GM12878 (cell line): ENCODE results near the gene MAST3. TPM values are rescaled to one million over a fixed set of nuclear protein-coding genes. Genes with fewer than 3 reads are reported as not detected.

Experiments used
- ATAC-seq: fragments of 200-7000 bp; cut with Tn5 transposase; 3 replicates; pipeline ENCODE4 v1.9.1; 2020; ENCODE audit warnings: mild to moderate bottlenecking, moderate library complexity
- BruUV-seq: library from RNA; stranded (reverse); fragments of 400-500 nt; replicated peaks from 2 replicates; lab custom pipeline; 2021; lab: Mats Ljungman, UMichigan
- CTCF ChIA-PET: fragments of 300-600 bp; sonication (Branson Sonifier 250); formaldehyde crosslinking; extraction: SDS; loops from one replicate; lab custom pipeline; 2021; ENCODE audit warnings: inconsistent platforms; lab: Yijun Ruan, JAX
- POLR2A ChIA-PET: fragments of 350-600 bp; formaldehyde crosslinking; extraction: SDS; loops from one replicate; lab custom pipeline; 2021; ENCODE audit warnings: inconsistent platforms; lab: Charles Lee
- RAD21 ChIA-PET: fragments of 300-600 bp; sonication (Branson Sonifier 250); formaldehyde crosslinking; loops from one replicate; lab custom pipeline; 2023; ENCODE audit warnings: antibody characterized with exemption; ENCODE audit not compliant: unreplicated experiment; lab: Charles Lee
- SMC1A ChIA-PET: fragments of 300-600 bp; sonication (Branson Sonifier 250); formaldehyde crosslinking; loops from one replicate; lab custom pipeline; 2023; ENCODE audit not compliant: unreplicated experiment, uncharacterized antibody; lab: Charles Lee
- DNase-seq: peaks from one replicate; pipeline ENCODE4 v3.0.0-alpha.2; 2011; ENCODE audit warnings: low read depth, low spot score
- FAIRE-seq: peaks from 3 replicates; lab custom pipeline; 2011; peaks lifted over from hg19 to GRCh38; lab: Jason Lieb, UNC
- H2AFZ ChIP-seq: 2 replicates; pipeline ENCODE4 v1.6.0; 2011; ENCODE audit warnings: low read depth, low read length, control low read depth; ENCODE audit not compliant: control insufficient read depth
- H3K27ac ChIP-seq: 2 replicates; pipeline ENCODE4 v1.5.1; 2011; ENCODE audit warnings: control low read depth; ENCODE audit not compliant: control insufficient read depth, insufficient read depth
- H3K27me3 ChIP-seq, 2 experiments: replicated peaks in 1 of 2; 2 replicates each; pipeline versions ENCODE4 v1.6.0 to v1.6.1; 2011; ENCODE audit warnings: low read length in 1 of 2; ENCODE audit not compliant: control insufficient read depth in 2 of 2, insufficient read depth in 2 of 2
- H3K36me3 ChIP-seq, 2 experiments: 2 replicates each; pipeline ENCODE4 v1.5.1; 2011; ENCODE audit warnings: low read length in 1 of 2; ENCODE audit not compliant: control insufficient read depth in 2 of 2, insufficient read depth in 2 of 2
- H3K4me1 ChIP-seq: 2 replicates; pipeline ENCODE4 v1.6.1; 2011; ENCODE audit warnings: mild to moderate bottlenecking, low read length, moderate library complexity, mixed read lengths; ENCODE audit not compliant: control insufficient read depth, insufficient read depth
- H3K4me2 ChIP-seq: 2 replicates; pipeline ENCODE4 v1.6.0; 2011; ENCODE audit warnings: control low read depth; ENCODE audit not compliant: control insufficient read depth, insufficient read depth
- H3K4me3 ChIP-seq: fragments of 200-600 bp; sonication (generic); 2 replicates; pipeline ENCODE4 v1.5.1; 2016
- H3K79me2 ChIP-seq: 2 replicates; pipeline ENCODE4 v1.6.0; 2011; ENCODE audit warnings: low read length; ENCODE audit not compliant: control insufficient read depth, insufficient read depth
- H3K9ac ChIP-seq: 2 replicates; pipeline ENCODE4 v1.8.0; 2011; ENCODE audit warnings: low read length, control low read depth, mixed read lengths; ENCODE audit not compliant: control insufficient read depth, insufficient read depth
- H3K9me3 ChIP-seq: replicated peaks from 3 replicates; pipeline ENCODE4 v1.5.1; 2011; ENCODE audit warnings: mild to moderate bottlenecking, low read length; ENCODE audit not compliant: control insufficient read depth, insufficient read depth
- H4K20me1 ChIP-seq: 2 replicates; pipeline ENCODE4 v1.6.0; 2011; ENCODE audit not compliant: control insufficient read depth, insufficient read depth
- BRCA1 ChIP-seq: IDR thresholded peaks from 2 replicates; pipeline ENCODE4 v1.6.1; 2011; ENCODE audit warnings: low read depth, low read length, improper control_type of control experiment
- HCFC1 ChIP-seq: fragments of 150-350 bp; IDR thresholded peaks from 2 replicates; pipeline ENCODE4 v1.6.1; 2014; ENCODE audit warnings: low read length
- NFXL1 ChIP-seq: fragments of 450-650 bp; IDR thresholded peaks from 2 replicates; pipeline ENCODE4 v1.6.1; 2017; ENCODE audit warnings: antibody characterized with exemption, mild to moderate bottlenecking, borderline replicate concordance
- NR2F1 ChIP-seq: fragments of 450-650 bp; conservative IDR thresholded peaks from 2 replicates; pipeline ENCODE4 v1.6.1; 2017; ENCODE audit warnings: mild to moderate bottlenecking
- NRF1 ChIP-seq: conservative IDR thresholded peaks from 2 replicates; pipeline ENCODE4 v1.6.1; 2011; ENCODE audit warnings: mild to moderate bottlenecking, low read depth, low read length, improper control_type of control experiment
- POLR2A ChIP-seq: IDR thresholded peaks from 2 replicates; pipeline ENCODE4 v1.6.1; 2011; ENCODE audit warnings: low read depth, mild to moderate bottlenecking, low read length
- RAD51 ChIP-seq: fragments of 450-650 bp; IDR thresholded peaks from 2 replicates; pipeline ENCODE4 v1.6.1; 2016; ENCODE audit warnings: moderate library complexity, mild to moderate bottlenecking, inconsistent platforms
- TCF3 ChIP-seq: IDR thresholded peaks from 2 replicates; pipeline ENCODE4 v1.6.1; 2012; ENCODE audit warnings: low read depth, mild to moderate bottlenecking, low read length, borderline replicate concordance; ENCODE audit not compliant: insufficient read depth
- WGBS: methylation state at CpG from one replicate; pipeline ENCODE4 v1.1.6; 2016; ENCODE audit warnings: low lambda C conversion rate; ENCODE audit not compliant: insufficient replicate concordance, insufficient coverage; ENCODE audit errors: missing lambda C conversion rate; 5-methylcytosine and 5-hydroxymethylcytosine counted together
- in situ Hi-C: fragments of 300-500 bp; cut with MboI; formaldehyde crosslinking; loops from 9 replicates; pipeline ENCODE4 v1.14.3; 2018; ENCODE audit warnings: mixed read lengths
- intact Hi-C: fragments of 100-400 bp; cut with micrococcal nuclease; formaldehyde crosslinking; loops from one replicate; pipeline ENCODE4 v1.14.2; 2022; ENCODE audit not compliant: unreplicated experiment
- polyA plus RNA-seq, 11 experiments: library from polyadenylated mRNA; depleted of rRNA in 4 of 11; unstranded in 6 of 11; stranded (reverse) in 5 of 11; fragments of >200 nt; fragmentation: Nextera tagmentation in 4 of 11; fragmentation: Illumina TruSeq in 1 of 11; extraction: Ambion mirVana in 4 of 11; extraction: Trizol in 1 of 11; gene quantifications; 1 replicate in 1 of 11; 2 replicates in 10 of 11; pipeline versions ENCODE4 v1.2.1 to v1.2.3, GENCODE V29; 2011 to 2016; ENCODE audit warnings: inconsistent platforms in 2 of 11, missing spikeins in 2 of 11, low read depth in 1 of 11
- total RNA-seq, 4 experiments: library from RNA; depleted of rRNA in 3 of 4; stranded (reverse); fragments of >200 nt in 3 of 4; fragmentation: Illumina TruSeq in 1 of 4; extraction: Trizol in 1 of 4; gene quantifications; 2 replicates each; pipeline versions ENCODE4 v1.2.1 to v1.2.3, GENCODE V29; 2013 to 2021
- TF ChIP-seq, protein P1 (sequence below): fragments of 450-650 bp; IDR thresholded peaks from 2 replicates; pipeline ENCODE4 v1.6.1; 2014; ENCODE audit warnings: mild to moderate bottlenecking
- TF ChIP-seq, protein P2 (sequence below): IDR thresholded peaks from 2 replicates; pipeline ENCODE4 v1.6.1; 2012; ENCODE audit warnings: low read depth, low read length, improper control_type of control experiment

Gene MAST3
- total and polyA plus RNA-seq, 10 of the 15 experiments (the other 5 are each of a cell fraction or from before 2014, with no cell fraction given), result 3.0 to 22.2 (median 7.5) TPM

DNA sequence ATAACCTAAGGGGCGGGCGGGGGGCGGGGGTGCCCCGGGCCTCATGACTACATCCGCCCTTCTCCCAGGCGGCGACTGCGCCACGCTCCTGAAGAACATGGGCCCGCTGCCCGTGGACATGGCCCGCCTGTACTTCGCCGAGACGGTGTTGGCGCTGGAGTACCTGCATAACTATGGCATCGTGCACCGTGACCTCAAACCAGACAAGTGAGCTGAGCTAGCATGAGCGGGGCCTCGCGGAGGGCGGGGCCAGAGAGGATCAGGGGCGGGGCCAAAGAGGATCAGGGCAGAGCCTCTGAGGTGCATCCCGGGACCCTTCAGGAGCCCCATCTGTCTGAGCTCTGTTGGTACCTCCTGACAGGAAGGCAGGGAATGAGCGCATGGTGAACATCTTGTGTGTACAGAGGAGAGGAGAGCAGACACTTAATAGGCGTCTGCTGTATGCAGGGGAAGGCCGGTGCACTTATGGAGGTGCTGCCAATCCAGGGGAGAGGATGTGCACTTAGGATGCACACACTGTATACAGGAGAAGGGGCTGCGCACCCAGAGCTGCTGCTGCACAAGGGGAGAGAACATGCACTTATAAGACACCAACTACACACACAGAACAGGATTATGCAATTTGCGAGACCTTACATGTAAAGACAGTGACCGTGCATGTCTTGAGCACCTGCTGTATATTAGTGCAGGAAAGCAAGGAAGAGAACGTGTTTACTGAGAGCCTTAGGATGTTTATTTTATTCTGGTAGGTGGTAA is 34.4 kb downstream of the MAST3 start:
- Histone ChIP-seq H3K4me3 (no peak overlapping the region), H4K20me1 (no peaks in the 10 kb centered on the region), H3K27me3 (no peaks in the 10 kb centered on the region), H3K36me3 (peaks cover 17 to 18% of the 10 kb centered on the region in 2 experiments; a peak in 3 of 4 replicates), H2AFZ (no peak overlapping the region), H3K4me2 (no peak overlapping the region), H3K9ac (no peak overlapping the region), H3K27ac (no peak overlapping the region), H3K9me3 (no peaks in the 10 kb centered on the region), H3K4me1 (no peaks in the 10 kb centered on the region), H3K79me2 (no peaks in the 10 kb centered on the region)
- FAIRE-seq (no peak), DNase-seq (no peak), ATAC-seq (no peak)
- TF ChIP-seq NR2F1, result no peak
- peak; percentile 14 for TF ChIP-seq POLR2A
- POLR2A ChIA-PET, result no interaction called here
- CTCF ChIA-PET, result no interaction called here
- RAD21 ChIA-PET, result no interaction called here
- in situ Hi-C loops, result no loop called here
- intact Hi-C loops, result no loop called here
- SMC1A ChIA-PET, result no interaction called here
- WGBS, result 93% methylated on average over 18 of the region's 31 CpGs
- no TSS peak for BruUV-seq

DNA sequence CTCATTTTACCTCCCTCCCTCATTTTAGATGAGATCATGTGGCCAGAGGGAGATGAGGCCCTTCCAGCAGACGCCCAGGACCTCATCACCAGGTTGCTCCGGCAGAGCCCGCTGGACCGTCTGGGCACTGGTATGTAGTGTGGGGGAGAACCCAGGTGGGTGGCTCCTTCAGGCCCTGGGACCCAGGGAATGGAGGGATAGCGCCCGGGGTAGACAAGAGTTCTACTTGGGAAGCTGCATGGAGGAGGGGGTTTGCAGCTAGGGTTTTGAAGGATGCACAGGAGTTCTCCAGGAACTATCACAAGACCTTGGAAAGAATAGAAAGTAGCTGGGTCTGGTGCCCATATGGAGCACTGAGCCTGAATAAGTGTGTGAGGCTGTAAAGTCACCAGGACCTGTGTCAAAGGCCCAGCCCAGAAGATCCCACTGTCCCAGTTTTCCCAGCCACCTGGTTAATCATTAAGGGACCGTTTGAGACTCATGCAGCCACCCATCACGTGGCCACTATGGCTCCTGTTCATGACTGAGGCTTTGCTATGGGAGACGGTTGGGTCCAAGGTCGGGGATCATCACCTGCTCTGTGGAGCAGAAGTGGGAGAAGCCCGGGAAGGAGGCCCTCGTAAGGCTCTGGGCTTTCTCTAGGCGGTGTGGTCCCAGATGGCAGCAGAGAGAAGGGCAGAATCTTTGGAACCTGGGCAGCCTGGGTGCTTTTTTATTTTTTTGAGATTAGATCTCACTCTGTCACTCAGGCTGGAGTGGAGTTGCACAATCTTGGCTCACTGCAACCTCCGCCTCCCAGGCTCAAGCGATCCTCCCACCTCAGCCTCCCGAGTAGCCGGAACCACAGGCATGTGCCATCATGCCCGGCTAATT is 38.4 kb downstream of the MAST3 start:
- no peak overlapping the region for H3K9ac ChIP-seq
- POLR2A ChIA-PET, result no interaction called here
- TF ChIP-seq, protein P1, sequence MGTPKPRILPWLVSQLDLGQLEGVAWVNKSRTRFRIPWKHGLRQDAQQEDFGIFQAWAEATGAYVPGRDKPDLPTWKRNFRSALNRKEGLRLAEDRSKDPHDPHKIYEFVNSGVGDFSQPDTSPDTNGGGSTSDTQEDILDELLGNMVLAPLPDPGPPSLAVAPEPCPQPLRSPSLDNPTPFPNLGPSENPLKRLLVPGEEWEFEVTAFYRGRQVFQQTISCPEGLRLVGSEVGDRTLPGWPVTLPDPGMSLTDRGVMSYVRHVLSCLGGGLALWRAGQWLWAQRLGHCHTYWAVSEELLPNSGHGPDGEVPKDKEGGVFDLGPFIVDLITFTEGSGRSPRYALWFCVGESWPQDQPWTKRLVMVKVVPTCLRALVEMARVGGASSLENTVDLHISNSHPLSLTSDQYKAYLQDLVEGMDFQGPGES, result no peak
- no peak for TF ChIP-seq BRCA1
- no peak for TF ChIP-seq POLR2A
- TF ChIP-seq, protein P2, sequence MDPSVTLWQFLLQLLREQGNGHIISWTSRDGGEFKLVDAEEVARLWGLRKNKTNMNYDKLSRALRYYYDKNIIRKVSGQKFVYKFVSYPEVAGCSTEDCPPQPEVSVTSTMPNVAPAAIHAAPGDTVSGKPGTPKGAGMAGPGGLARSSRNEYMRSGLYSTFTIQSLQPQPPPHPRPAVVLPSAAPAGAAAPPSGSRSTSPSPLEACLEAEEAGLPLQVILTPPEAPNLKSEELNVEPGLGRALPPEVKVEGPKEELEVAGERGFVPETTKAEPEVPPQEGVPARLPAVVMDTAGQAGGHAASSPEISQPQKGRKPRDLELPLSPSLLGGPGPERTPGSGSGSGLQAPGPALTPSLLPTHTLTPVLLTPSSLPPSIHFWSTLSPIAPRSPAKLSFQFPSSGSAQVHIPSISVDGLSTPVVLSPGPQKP, result no peak
- no peak for TF ChIP-seq TCF3
- TF ChIP-seq NFXL1, result no peak
- no peak for TF ChIP-seq HCFC1
- no peak for TF ChIP-seq NRF1
- TF ChIP-seq RAD51, result no peak

More for the DNA sequence above, 38.4 kb downstream of the MAST3 start:
- Histone ChIP-seq H3K4me2 (no peak overlapping the region), H3K4me3 (no peak overlapping the region), H3K4me1 (no peaks in the 10 kb centered on the region), H3K79me2 (no peaks in the 10 kb centered on the region), H2AFZ (no peak overlapping the region), H3K9me3 (no peaks in the 10 kb centered on the region), H4K20me1 (no peaks in the 10 kb centered on the region), H3K27me3 (no peaks in the 10 kb centered on the region), H3K27ac (no peak overlapping the region), H3K36me3 (peaks cover 11 to 23% of the 10 kb centered on the region in 2 experiments; a peak in 3 of 4 replicates)
- SMC1A ChIA-PET, result no interaction called here
- in situ Hi-C loops (no loop called here), intact Hi-C loops (no loop called here)
- no TSS peak for BruUV-seq
- RAD21 ChIA-PET, result no interaction called here
- DNase-seq, result no peak
- ATAC-seq, result no peak
- 94% methylated on average over 18 of the region's 18 CpGs for WGBS
- FAIRE-seq, result no peak
- CTCF ChIA-PET, result no interaction called here
